Panc1 (cell line): Measurements from ENCODE around the gene ZG16B. TPM values are rescaled to one million over a fixed set of nuclear protein-coding genes. Genes with fewer than 3 reads are reported as not detected.

ENCODE experiments used
- ATAC-seq: fragments of 200-7000 bp; cut with Tn5 transposase; 2 replicates; pipeline ENCODE4 v1.9.1; 2020; ENCODE audit warnings: mild to moderate bottlenecking, moderate library complexity
- Bru-seq: library from RNA; stranded (reverse); fragments of 400-500 nt; gene quantifications from one replicate; lab custom pipeline; 2021; lab: Mats Ljungman, UMichigan
- BruChase-seq, 2 experiments: library from RNA; stranded (reverse); fragments of 400-500 nt; gene quantifications; one replicate each; lab custom pipeline; 2021; lab: Mats Ljungman, UMichigan
- BruUV-seq: library from RNA; stranded (reverse); fragments of 400-500 nt; replicated peaks from 2 replicates; lab custom pipeline; 2021; lab: Mats Ljungman, UMichigan
- CTCF ChIA-PET: fragments of 300-600 bp; sonication (Branson Sonifier 250); formaldehyde crosslinking; loops from one replicate; lab custom pipeline; 2022; ENCODE audit warnings: antibody characterized with exemption; lab: Charles Lee
- POLR2A ChIA-PET: fragments of 300-600 bp; sonication (Branson Sonifier 250); formaldehyde crosslinking; loops from one replicate; lab custom pipeline; 2022; ENCODE audit warnings: antibody characterized with exemption; lab: Charles Lee
- DNase-seq: peaks from one replicate; pipeline ENCODE4 v3.0.0-alpha.2; 2010; ENCODE audit warnings: low read depth, low spot score
- H3K27ac ChIP-seq: 2 replicates; pipeline ENCODE4 v1.5.1; 2011; ENCODE audit warnings: mild to moderate bottlenecking, low read length, inconsistent platforms
- H3K27me3 ChIP-seq: fragments of 200-500 bp; sonication (Bioruptor generic); 2 replicates; pipeline ENCODE4 v1.6.0; 2014; ENCODE audit warnings: low read length, inconsistent platforms; ENCODE audit not compliant: control insufficient read depth, insufficient read depth
- H3K36me3 ChIP-seq: fragments of 200-500 bp; sonication (Bioruptor generic); 2 replicates; pipeline ENCODE4 v1.5.1; 2014; ENCODE audit warnings: inconsistent platforms, mild to moderate bottlenecking, low read length, moderate library complexity; ENCODE audit not compliant: control insufficient read depth, insufficient read depth
- H3K4me1 ChIP-seq: 2 replicates; pipeline ENCODE4 v1.5.1; 2011; ENCODE audit warnings: inconsistent platforms, mild to moderate bottlenecking, low read length, moderate library complexity; ENCODE audit not compliant: control insufficient read depth, insufficient read depth
- H3K4me3 ChIP-seq, 2 experiments: 2 replicates each; pipeline ENCODE4 v1.5.1; 2011 to 2012; ENCODE audit warnings: low read depth in 2 of 2, low read length in 2 of 2, mild to moderate bottlenecking in 2 of 2, inconsistent platforms in 1 of 2, moderate library complexity in 1 of 2
- H3K9me3 ChIP-seq: fragments of 200-500 bp; sonication (Bioruptor generic); 2 replicates; pipeline ENCODE4 v1.5.1; 2014; ENCODE audit warnings: low read depth, mild to moderate bottlenecking, inconsistent platforms, low read length, moderate library complexity; ENCODE audit not compliant: control insufficient read depth, insufficient read depth
- CTCF ChIP-seq: fragments of 450-650 bp; IDR thresholded peaks from 2 replicates; pipeline ENCODE4 v1.5.1; 2017; ENCODE audit warnings: mild to moderate bottlenecking
- POLR2AphosphoS5 ChIP-seq: IDR thresholded peaks from 2 replicates; pipeline ENCODE4 v1.6.1; 2012; ENCODE audit warnings: mild to moderate bottlenecking, low read depth, low read length, moderate library complexity
- REST ChIP-seq, 2 experiments: IDR thresholded peaks; 2 replicates each; pipeline ENCODE4 v1.6.1; 2011 to 2012; ENCODE audit warnings: low read depth in 2 of 2, control low read depth in 1 of 2, low read length in 1 of 2, mild to moderate bottlenecking in 1 of 2, moderate library complexity in 1 of 2; ENCODE audit not compliant: insufficient read depth in 1 of 2
- SIN3A ChIP-seq: IDR thresholded peaks from 2 replicates; pipeline ENCODE4 v1.6.1; 2012; ENCODE audit warnings: low read depth, mild to moderate bottlenecking, low read length, moderate library complexity, borderline replicate concordance; ENCODE audit not compliant: insufficient read depth
- TCF7L2 ChIP-seq: IDR thresholded peaks from 2 replicates; pipeline ENCODE4 v1.6.1; 2011; ENCODE audit warnings: mild to moderate bottlenecking, low read depth, low read length, inconsistent platforms
- in situ Hi-C: cut with HindIII; loops from 2 replicates; pipeline ENCODE4 v1.10.0; 2016; ENCODE audit warnings: low sequenced_read_pairs, low pct_unique_long_range_greater_than_20kb
- intact Hi-C: fragments of 100-400 bp; cut with micrococcal nuclease; formaldehyde crosslinking; loops from one replicate; pipeline ENCODE4 v1.10.0; 2022; ENCODE audit not compliant: unreplicated experiment
- long read RNA-seq: library from polyadenylated mRNA; unstranded; transcript quantifications from one replicate; pipeline ENCODE4 v2.0.0, GENCODE V29; 2021; ENCODE audit not compliant: unreplicated experiment
- polyA plus RNA-seq: library from polyadenylated mRNA; unstranded; fragments of >200 nt; gene quantifications from one replicate; pipeline ENCODE4 v1.2.1, GENCODE V29; 2012; ENCODE audit warnings: missing spikeins; ENCODE audit not compliant: insufficient read length
- total RNA-seq: library from RNA; stranded (reverse); gene quantifications from one replicate; pipeline ENCODE4 v1.2.1, GENCODE V29; 2021; ENCODE audit not compliant: unreplicated experiment

ZG16B gene
- total RNA-seq (9.1 TPM), Bru-seq, nascent RNA (percentile 39 among the genes with signal in this experiment), BruChase-seq, experiment 1, labeled RNA remaining after a 2-hour chase (percentile 31 among the genes with signal in this experiment), BruChase-seq, experiment 2, labeled RNA remaining after a 6-hour chase (percentile 38 among the genes with signal in this experiment)
- polyA plus RNA-seq = 8.3 TPM
- long read RNA-seq, transcript ZG16B-201 (4 exons, 831 nt) = major isoform, 6 of 8 reads
- long read RNA-seq, partial matches to known transcripts = 0 of 8 reads
- long read RNA-seq, other reads (novel, unspliced or antisense) = 1 of 8 reads

DNA sequence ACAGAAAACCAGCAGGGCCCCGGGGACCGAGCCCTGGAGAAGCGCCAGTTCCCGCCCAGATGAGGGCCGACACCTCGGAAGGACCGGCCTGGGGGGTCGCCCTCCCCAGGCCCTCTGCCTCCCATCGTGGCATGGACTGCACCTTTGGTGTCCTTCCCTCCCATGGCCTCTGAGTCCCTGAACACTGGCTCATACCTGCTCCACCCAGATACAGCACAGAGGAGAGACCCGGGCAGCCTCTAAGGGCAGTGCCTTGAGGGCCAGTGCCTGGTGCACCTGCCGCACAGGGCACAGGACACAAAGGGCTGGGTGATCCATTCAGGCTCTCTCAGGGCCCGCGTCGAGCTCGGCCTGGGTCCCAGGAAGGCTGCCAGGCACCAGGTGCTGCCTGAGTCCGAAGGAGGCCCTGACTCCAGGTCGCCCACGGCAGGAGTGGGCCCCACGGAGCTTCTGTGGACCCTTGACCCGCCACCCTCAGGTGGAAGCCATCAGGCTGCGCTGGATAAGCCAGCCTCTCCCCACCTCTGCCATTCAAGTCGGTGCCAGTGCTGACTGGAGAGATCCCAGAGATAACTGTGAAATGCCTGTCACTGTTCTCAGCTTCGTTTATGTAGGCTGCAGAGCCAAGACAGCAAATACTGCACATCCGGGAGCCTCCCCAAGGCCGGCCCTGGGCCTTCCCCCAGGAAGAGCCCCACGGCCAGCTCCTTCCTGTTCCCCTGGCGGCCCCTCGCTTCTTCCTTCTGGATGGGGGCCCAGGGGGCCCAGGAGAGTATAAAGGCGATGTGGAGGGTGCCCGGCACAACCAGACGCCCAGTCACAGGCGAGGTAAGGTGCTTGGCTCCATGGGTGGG, at the start of gene ZG16B:
Gene ZG16B (plus strand): TSS at position 803 of the 854 bp plus-strand sequence. CDS start 139 bp downstream, outside the sequence.
- no peaks in the 10 kb centered on the region for H3K9me3 ChIP-seq
- DNase-seq (no peak), ATAC-seq (peak; percentile 81)
- H3K36me3 ChIP-seq = no peaks in the 10 kb centered on the region
- TF ChIP-seq SIN3A = no peak
- TF ChIP-seq POLR2AphosphoS5 = no peak
- CTCF ChIA-PET = no interaction called here
- H3K27ac ChIP-seq = peak within 1 kb of the TSS; percentile 81
- no TSS peak for BruUV-seq
- H3K27me3 ChIP-seq = no peaks in the 10 kb centered on the region
- no peak within 1 kb of the TSS for H3K4me3 ChIP-seq
- in situ Hi-C loops (no loop called here), intact Hi-C loops (no loop called here)
- H3K4me1 ChIP-seq = peaks cover 17% of the 10 kb centered on the region
- POLR2A ChIA-PET = no interaction called here

DNA sequence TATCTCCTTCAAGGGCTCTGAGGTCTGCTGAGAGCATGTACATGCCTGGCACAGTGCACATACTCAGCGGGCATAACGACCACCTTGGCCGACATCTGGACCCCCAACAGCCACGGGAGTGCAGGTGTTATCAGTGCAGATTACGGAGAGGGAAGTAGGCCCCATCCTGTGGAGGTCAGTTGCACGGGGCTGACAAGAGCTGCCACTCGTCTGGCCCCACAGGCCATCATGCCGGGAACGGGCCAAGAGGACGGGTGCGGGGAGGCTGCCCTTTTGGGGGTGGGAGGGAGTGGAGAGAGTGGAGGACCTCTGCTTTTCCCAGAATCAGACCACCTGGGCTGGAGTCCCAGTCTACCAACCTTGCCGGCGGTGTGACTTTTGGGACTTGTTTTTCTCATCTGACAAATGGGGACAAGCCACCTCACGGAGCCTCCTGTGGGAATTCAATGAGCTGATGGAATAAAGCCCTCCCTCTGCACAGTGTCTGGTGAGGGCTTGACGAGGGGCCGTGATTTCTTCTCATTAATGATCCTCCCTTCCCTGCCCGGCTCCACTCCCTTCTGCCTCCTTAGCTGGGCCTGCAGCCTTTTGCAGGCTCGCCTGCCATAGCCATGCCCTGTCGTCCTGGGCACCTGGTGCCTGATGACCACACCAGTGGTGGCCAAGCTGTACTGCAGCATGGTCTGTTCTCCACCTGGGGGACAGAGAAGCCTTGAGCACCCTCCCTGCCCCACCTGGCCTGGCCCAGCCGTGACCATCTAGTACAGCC, 47.3 kb upstream of the ZG16B start:
- Histone ChIP-seq H3K4me1 (peaks cover 18% of the 10 kb centered on the region), H3K36me3 (no peaks in the 10 kb centered on the region; the same call in 1 of the 2 replicates), H3K4me3 (no peak overlapping the region), H3K9me3 (no peaks in the 10 kb centered on the region), H3K27me3 (no peaks in the 10 kb centered on the region), H3K27ac (0 out of 2 replicates have a peak overlapping the region, but pooled peaks have one; percentile 19)
- POLR2A ChIA-PET = interaction anchor here (0.6 kb wide), 2 partner anchors 81 to 142 kb away, joined by 7 to 8 read pairs; no protein-coding TSS in a partner anchor
- TF ChIP-seq TCF7L2 = no peak
- ATAC-seq = peak; percentile 53; the same call in 1 of the 2 replicates
- BruUV-seq = no TSS peak
- CTCF ChIA-PET = no interaction called here
- intact Hi-C loops (no loop called here), in situ Hi-C loops (no loop called here)
- DNase-seq = no peak

DNA sequence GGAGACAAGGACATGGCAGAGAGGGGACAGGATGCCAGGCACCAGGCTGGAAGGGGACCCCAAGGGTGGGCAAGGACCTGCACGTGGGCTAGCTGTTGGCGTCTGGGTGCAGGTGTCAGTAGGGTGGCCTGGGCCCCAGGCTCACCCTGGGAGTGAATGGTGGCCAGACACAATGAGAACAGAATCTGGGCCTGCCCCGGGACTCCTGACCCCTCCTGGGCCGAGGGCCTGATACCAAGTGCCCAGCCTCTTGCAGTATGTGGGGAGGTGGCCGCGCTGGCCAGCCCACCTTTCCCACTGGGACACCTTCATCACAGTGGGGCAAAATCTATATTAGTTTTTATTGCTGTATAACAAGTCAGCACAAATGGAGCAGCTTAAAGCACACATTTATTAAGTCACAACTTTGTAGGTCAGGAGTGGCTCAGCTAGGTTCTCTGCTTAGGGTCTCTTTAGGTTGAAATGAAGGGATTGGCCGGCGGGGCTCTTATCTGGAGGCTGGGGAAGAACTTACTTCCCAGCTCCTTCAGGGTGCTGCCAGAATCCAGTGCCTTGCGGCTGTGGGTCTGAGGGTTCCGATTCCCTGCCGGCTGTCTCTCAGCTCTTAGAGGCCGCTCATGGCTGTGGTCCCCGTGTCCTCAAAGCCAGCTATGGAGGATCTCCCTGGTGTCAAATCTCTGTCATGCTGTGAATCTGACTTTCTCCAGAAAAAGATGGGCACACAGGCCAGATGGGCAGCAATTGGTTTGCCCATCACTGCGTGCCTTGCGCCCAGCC, 46.3 kb upstream of the ZG16B start:
- Histone ChIP-seq H3K27me3 (no peaks in the 10 kb centered on the region), H3K36me3 (no peaks in the 10 kb centered on the region), H3K9me3 (no peaks in the 10 kb centered on the region), H3K27ac (no peak overlapping the region), H3K4me3 (no peak overlapping the region), H3K4me1 (peaks cover 10% of the 10 kb centered on the region; the same call in 1 of the 2 replicates)
- ATAC-seq (no peak), DNase-seq (no peak)
- BruUV-seq = no TSS peak
- POLR2A ChIA-PET = interaction anchor here (0.8 kb wide), 1 partner anchor 45 kb away, joined by 3 read pairs; no protein-coding TSS in a partner anchor
- CTCF ChIA-PET = no interaction called here
- no peak for TF ChIP-seq CTCF
- TF ChIP-seq SIN3A = no peak
- TF ChIP-seq POLR2AphosphoS5 = no peak
- TF ChIP-seq TCF7L2 = no peak
- TF ChIP-seq REST (IDR thresholded peaks at IDR 0.05; ENCODE audit: insufficient read depth in 1 of 2, low read depth in 2 of 2, low read length in 1 of 2) = no peak
- in situ Hi-C loops (no loop called here), intact Hi-C loops (no loop called here)
